ENCODE measurements around the gene PLAU. TPM values are rescaled to one million over a fixed set of nuclear protein-coding genes. Genes with fewer than 3 reads are reported as not detected.
A peak's percentile ranks its signal among the peaks of the same experiment; 100 is the strongest.

PLAU gene
- not detected for total RNA-seq
- 0.38 TPM for polyA plus RNA-seq (2013, experiment 1 of 2)
- 0.60 TPM for polyA plus RNA-seq (2013, experiment 2 of 2)
- 0 to 46.4 (median 0.91) reads per million in 172 experiments for total RNA-seq

- DNase-seq: peak in 11 of 14 experiments; percentile 8 to 66 (median 26)
- H3K27me3 Mint-ChIP-seq: peaks cover 78% of the 10 kb centered on the region
- Histone ChIP-seq H3K4me3 (ENCODE audit: low read length) (peak within 1 kb of the TSS; percentile 58), H3K27me3 (ENCODE audit: control insufficient read depth in 1 of 2, insufficient read depth in 2 of 2, low read length in 2 of 2) (peaks cover 32 to 61% of the 10 kb centered on the region in 2 experiments), H3K4me1 (ENCODE audit: insufficient read depth, low read length) (peaks cover 35% of the 10 kb centered on the region), H3K36me3 (ENCODE audit: insufficient read depth, low read length) (no peaks in the 10 kb centered on the region), H3K27ac (ENCODE audit: low read depth in 1 of 2, low read length in 2 of 2) (no peak within 1 kb of the TSS), H3K9me3 (ENCODE audit: control insufficient read depth in 1 of 2, insufficient read depth in 1 of 2, low read length in 2 of 2) (peaks cover 0 to 3% of the 10 kb centered on the region in 2 experiments)
- no peak within 1 kb of the TSS for H3K27ac Mint-ChIP-seq
- POLR2A ChIA-PET: interaction anchor here (0.9 to 2.0 kb wide), 5 partner anchors 9 to 30 kb away, joined by 3 to 8 read pairs (median 3); no protein-coding TSS in a partner anchor
- H3K4me3 Mint-ChIP-seq: peak within 1 kb of the TSS; percentile 94
- no peaks in the 10 kb centered on the region for H3K9me3 Mint-ChIP-seq
- ATAC-seq (ENCODE audit: poor library complexity): peak; percentile 70
- no peak for TF ChIP-seq CTCF (IDR thresholded peaks at IDR 0.05)
- H3K4me1 Mint-ChIP-seq (ENCODE audit: low read depth): peaks cover 33% of the 10 kb centered on the region
- no peaks in the 10 kb centered on the region for H3K36me3 Mint-ChIP-seq (ENCODE audit: low read depth)
- intact Hi-C loops (cut with DNase I, micrococcal nuclease): no loop called here
- CTCF ChIA-PET: interaction anchor here (1.0 kb wide), 1 partner anchor 9 kb away, joined by 4 read pairs; no protein-coding TSS in a partner anchor
These were observed at the start of gene PLAU for GRCh38 chr10:73910764-73911552. TSS of gene PLAU (plus strand) at chr10:73911132. CDS start at chr10:73911556, 424 bp downstream.

- ATAC-seq (ENCODE audit: poor library complexity): no peak
- H3K27me3 ChIP-seq (ENCODE audit: control insufficient read depth in 1 of 2, insufficient read depth in 2 of 2, low read length in 2 of 2): no peaks in the 10 kb centered on the region
- peaks cover 72% of the 10 kb centered on the region for H3K36me3 ChIP-seq (ENCODE audit: insufficient read depth, low read length)
- ChIA-PET CTCF (interaction anchor here (4.0 kb wide), 1 partner anchor 17 kb away, joined by 25 read pairs; no protein-coding TSS in a partner anchor), POLR2A (interaction anchor here (1.6 to 6.6 kb wide), 2 partner anchors 13 to 18 kb away, joined by 9 to 51 read pairs; partner anchors contain the start of gene CAMK2G)
- Mint-ChIP-seq H3K4me3 (no peak overlapping the region), H3K9me3 (no peaks in the 10 kb centered on the region), H3K27me3 (no peaks in the 10 kb centered on the region), H3K27ac (peak overlapping the region; percentile 63), H3K36me3 (ENCODE audit: low read depth) (peaks cover 70% of the 10 kb centered on the region), H3K4me1 (ENCODE audit: low read depth) (peaks cover 96% of the 10 kb centered on the region)
- no peak for DNase-seq
- H3K4me1 ChIP-seq (ENCODE audit: insufficient read depth, low read length): peaks cover 98% of the 10 kb centered on the region
- intact Hi-C loops (cut with DNase I, micrococcal nuclease): no loop called here
- no peak for TF ChIP-seq CTCF (IDR thresholded peaks at IDR 0.05)
- no peak overlapping the region for H3K4me3 ChIP-seq (ENCODE audit: low read length)
- H3K9me3 ChIP-seq (ENCODE audit: control insufficient read depth in 1 of 2, insufficient read depth in 1 of 2, low read length in 2 of 2): no peaks in the 10 kb centered on the region
- no peak overlapping the region for H3K27ac ChIP-seq (ENCODE audit: low read depth in 1 of 2, low read length in 2 of 2)
These were observed 48.9 kb upstream of the PLAU start for GRCh38 chr10:73862011-73862410.

- H3K4me1 Mint-ChIP-seq (ENCODE audit: low read depth): peaks cover 96% of the 10 kb centered on the region
- Histone ChIP-seq H3K36me3 (ENCODE audit: insufficient read depth, low read length) (peaks cover 63% of the 10 kb centered on the region), H3K27ac (ENCODE audit: low read depth in 1 of 2, low read length in 2 of 2) (peak overlapping the region in 1 of 2 donors; percentile 34), H3K9me3 (ENCODE audit: control insufficient read depth in 1 of 2, insufficient read depth in 1 of 2, low read length in 2 of 2) (no peaks in the 10 kb centered on the region), H3K4me1 (ENCODE audit: insufficient read depth, low read length) (peaks cover 98% of the 10 kb centered on the region), H3K4me3 (ENCODE audit: low read length) (no peak overlapping the region), H3K27me3 (ENCODE audit: control insufficient read depth in 1 of 2, insufficient read depth in 2 of 2, low read length in 2 of 2) (no peaks in the 10 kb centered on the region)
- ATAC-seq (ENCODE audit: poor library complexity) (no peak), DNase-seq (no peak)
- H3K27ac Mint-ChIP-seq: peak overlapping the region; percentile 94
- POLR2A ChIA-PET: interaction anchor here (1.6 to 6.6 kb wide), 2 partner anchors 11 to 16 kb away, joined by 11 to 51 read pairs; partner anchors contain the start of gene CAMK2G
- intact Hi-C loops (cut with DNase I, micrococcal nuclease): no loop called here
- TF ChIP-seq CTCF (IDR thresholded peaks at IDR 0.05): no peak
- peaks cover 64% of the 10 kb centered on the region for H3K36me3 Mint-ChIP-seq (ENCODE audit: low read depth)
- no peaks in the 10 kb centered on the region for H3K27me3 Mint-ChIP-seq
- H3K9me3 Mint-ChIP-seq: no peaks in the 10 kb centered on the region
- CTCF ChIA-PET: interaction anchor here (1.6 to 4.0 kb wide), 2 partner anchors 16 to 77 kb away, joined by 5 to 25 read pairs; no protein-coding TSS in a partner anchor
- H3K4me3 Mint-ChIP-seq: peak overlapping the region; percentile 34
These were observed 47.7 kb upstream of the PLAU start for GRCh38 chr10:73863039-73863817.
